CD4-positive, alpha-beta T cell treated with Interleukin-10 for 1 hour (primary cell): ENCODE measurements around the gene GET3.
"Not testable (repeated sequence)": the region's sequence is repeated elsewhere in the genome, so short reads cannot be mapped to it uniquely, and the experiment has no call there.

ENCODE experiments used
- DNase-seq: peaks from one replicate; pipeline ENCODE4 v3.0.0-alpha.2; 2020

The GET3 gene

DNA sequence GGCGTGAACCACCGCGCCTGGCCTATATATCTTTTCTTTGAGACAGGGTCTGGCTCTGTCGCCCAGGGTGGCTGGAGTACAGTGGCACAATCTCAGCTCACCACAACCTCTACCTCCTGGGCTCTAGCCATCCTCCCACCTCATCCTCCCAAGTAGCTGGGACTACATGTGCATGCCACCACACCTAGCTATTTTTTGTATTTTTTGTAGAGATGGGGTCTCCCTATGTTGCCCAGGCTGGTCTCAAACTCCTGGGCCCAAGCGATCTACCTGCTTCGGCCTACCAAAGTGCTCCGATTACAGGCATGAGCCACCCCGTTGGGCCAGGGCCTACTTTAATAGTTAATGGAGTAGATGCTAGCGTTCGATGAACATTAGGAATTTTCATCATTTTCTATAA lies 17.0 kb upstream of the GET3 start:
- no peak for DNase-seq

DNA sequence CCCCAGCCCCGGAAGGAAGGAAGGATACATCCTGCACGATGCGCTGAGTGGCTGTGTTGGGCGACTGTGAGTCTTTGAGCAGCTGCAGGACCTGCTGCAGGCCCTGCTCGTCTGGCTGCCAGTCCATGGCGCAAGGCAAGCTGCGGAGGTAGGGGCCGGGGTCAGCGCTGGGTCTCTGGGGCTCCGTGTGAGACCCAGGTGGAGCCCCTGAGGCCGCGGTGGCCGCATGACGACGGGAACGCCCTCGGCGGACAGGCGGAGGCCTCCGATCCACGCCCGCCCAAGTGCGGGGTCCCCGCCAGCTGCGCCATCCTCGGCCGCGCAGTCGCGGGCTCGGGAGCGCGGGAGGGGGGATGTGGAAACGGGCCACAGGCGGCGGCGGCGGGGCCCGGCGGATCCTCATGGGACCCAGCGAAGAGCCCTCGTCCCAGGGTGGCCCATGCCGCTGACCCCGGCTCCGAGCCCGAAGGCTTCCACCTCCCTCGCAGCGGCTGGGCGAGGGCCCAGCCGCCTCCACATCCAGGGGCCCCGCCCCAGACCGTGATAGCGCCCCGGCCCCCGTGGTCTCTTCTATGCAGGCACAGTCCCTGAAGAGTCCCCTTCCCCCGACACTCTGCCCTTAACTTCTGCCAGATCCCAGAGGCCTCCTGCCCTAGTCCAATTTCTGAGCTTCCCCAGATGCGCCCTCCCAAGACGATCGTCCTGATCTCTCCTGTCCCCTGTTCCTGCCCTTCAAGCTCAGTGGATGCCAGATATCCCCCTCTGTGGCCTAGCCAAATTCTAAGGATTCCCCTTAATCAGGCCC lies 16.2 kb upstream of the GET3 start:
- DNase-seq: no peak

DNA sequence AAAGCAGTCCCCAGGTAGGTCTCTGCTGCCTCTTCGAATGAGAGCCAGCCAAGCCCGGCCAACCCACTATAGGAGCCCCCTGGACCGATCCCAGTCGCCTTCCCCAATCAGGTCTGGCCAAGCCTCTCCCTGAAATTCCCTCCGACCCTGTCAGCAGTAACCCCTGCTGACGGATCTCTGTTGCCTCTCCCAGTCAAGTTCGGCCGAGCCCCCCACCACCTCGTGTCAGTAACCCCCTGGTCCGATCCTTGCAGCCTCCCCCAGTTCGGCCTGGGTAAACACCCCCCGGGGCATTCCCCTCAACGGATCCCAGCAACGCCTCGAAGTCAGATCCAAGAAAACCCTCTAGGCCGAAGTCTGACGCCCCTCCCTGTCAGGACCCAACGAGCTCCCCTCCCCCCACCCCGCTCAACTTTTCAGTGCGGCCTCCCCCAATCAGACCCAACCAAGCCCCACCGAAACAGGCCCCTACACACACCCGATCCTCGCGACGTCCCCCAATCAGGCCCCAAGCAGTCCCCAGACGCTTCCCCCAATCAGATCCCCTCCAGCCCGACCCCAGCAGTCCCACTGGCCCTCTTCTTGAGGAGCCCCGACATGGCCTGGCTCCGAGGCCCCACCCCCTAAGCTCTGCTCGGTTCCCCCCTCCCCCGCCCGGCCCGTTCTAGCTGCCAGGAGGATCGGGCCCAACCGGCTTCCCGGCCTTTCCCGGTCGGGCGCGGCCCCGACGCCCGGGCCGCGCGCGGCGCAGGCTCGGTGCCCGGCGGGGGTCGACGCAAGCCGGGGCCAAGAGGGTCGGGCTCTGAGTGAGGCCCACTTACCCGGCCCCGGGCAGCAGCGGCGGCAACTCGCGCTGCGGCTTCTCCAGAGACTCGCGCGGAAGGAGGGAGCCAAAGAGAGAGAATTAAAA lies 15.4 kb upstream of the GET3 start:
- peak; percentile 61 for DNase-seq

DNA sequence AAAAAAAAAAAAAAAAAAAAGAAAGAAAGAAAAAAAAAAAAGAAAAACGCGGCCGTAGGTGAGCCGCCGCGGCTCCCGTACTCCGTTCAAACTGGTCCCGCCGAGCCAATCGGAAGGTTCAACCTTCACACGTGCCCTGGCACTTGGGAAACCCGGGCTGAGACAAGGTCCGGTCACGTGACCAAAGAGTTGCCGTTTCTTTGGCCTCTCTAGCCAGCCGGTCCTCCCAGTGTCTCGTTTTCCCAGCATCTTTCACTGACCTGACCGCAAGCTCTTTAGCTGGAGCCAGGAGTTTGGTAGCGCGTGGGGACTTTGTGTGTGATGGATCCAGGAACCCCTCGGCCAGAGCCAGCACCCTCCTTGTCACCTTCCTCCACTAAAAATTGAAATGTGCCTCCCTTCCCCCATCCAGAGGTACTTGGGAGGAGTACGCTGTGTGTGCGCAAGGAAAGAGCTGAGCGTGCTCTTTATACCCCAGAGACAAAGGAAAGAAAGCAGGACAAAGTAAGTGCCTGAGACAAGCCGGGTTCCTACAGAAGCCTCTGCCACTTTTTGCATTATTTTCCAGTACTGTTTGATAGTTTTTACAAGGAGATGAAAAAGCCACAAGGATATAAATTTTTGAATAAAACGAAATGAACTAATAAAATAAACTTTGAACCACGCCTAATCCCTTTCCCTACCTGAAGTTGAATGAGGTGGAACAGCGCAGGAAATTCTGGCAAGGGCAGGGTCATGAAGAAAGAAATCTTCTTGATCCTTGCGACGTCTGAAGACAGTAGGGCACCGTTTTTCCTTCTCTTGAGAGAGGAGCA lies 14.5 kb upstream of the GET3 start:
- peak; percentile 97 for DNase-seq

DNA sequence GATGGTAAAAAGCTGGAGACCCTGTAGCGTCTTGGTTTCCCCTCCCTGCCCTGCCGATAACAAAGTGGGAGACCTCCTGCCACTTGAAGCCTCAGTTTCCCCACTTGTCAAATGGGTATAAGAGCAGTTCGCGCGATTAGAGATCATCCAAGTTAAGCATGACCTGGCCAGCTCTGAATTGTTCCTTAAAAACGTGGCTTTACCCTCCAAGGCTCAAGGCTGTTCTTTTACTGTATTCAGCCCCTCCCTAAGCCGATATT lies 14.0 kb upstream of the GET3 start:
- no peak for DNase-seq

DNA sequence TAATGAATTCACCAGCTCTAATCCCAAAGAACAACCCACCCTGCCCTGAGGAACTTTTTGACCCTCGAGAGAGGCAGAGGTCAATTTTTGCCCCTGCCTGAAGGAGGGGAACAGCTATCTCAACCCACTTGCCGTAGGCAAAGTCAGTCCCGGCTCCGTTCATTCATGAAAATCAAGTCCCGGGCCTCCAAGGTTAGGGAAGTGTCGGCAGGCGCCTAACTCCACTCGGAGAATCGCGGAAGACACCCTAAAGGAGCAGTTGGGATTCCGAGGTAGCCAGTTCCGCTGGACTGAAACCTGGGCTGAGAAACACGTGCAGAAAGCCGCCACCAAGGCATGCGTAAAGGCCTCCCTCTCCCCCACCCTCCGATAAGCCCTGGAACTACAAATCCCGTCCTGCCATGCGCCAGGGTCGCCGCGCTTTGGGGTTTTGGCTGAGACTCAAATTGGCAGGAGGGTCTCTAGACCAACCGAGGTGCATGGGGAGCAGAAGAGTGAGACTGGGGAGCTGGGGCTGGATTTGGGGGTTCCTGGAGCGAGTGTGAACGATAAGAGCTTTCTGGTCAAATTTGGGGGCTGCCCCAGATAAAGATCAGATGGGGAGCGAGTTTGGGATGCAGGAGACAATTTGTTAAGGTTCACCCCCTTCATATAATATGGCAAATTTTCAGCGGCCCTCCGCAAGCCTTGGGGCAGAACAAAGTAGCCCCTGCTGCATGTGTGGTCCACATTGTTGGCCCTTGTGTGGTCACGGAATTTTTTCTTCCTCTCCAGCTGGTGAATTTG lies 13.5 kb upstream of the GET3 start, which contains the start of gene TNPO2:
TSS of gene TNPO2 (minus strand) at position 292 of the 786 bp plus-strand sequence. CDS start 2,955 bp downstream, outside the sequence.
- peak; percentile 69 for DNase-seq

DNA sequence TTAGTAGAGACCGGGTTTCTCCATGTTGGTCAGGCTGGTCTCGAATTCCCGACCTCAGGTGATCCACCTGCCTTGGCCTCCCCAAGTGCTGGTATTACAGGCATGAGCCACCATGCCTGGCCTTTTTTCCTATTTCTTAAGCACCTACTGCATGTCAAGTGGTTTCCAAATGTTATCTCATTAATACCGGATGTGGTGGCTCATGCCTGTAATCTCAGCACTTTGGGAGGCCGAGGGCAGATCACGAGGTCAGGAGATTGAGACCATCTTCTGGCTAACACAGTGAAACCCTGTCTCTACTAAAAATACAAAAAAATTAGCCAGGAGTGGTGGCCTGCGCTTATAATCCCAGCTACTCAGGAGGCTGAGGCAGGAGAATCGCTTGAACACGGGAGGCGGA lies 11.7 kb upstream of the GET3 start:
- DNase-seq: not testable (repeated sequence)

DNA sequence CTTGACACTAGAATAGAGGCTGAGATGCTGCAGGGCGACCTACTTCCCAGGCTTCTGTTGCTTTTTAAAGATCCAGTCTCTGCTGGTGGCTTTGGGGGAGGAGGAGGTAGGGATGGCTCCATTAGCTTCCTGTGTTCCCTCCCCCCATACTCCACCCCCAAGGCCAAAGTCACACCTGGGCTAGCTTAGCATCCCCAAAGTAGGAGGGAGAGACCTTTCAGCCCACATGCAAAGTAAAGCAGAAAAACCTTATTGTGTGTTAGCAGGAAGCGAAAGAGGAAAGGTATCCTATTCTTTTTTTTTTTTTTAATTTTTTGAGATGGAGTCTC lies 10.3 kb upstream of the GET3 start:
- no peak for DNase-seq

DNA sequence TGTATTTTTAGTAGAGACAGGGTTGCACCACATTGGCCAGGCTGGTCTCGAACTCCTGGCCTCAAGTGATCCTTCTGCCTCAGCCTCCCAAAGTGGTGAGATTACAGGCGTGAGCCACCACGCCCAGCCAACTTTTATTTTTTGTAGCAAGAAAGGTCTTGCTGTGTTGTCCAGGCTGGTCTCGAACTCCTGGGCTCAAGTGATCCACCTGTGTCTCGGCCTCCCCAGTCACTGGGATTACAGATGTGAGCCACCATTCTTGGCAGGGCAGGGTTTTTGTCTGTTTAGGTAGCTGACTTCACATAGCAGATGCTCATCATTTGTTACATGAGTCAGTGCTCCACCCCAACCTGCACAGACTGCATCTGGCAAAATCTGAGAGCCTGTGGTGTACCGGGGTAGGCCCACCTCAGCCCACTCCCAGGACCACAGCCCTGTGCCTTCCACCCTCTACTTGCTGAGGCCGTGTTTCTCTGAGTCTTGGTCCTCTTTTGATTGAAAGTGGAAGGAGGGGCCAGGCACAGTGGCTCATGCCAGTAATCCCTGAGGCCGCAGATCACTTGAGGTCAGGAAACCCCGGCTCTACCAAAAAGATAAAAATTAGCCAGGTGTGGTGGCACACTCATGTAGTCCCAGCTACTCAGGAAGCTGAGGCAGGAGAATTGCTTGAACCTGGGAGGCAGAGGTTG lies 9.4 kb upstream of the GET3 start:
- no peak for DNase-seq

DNA sequence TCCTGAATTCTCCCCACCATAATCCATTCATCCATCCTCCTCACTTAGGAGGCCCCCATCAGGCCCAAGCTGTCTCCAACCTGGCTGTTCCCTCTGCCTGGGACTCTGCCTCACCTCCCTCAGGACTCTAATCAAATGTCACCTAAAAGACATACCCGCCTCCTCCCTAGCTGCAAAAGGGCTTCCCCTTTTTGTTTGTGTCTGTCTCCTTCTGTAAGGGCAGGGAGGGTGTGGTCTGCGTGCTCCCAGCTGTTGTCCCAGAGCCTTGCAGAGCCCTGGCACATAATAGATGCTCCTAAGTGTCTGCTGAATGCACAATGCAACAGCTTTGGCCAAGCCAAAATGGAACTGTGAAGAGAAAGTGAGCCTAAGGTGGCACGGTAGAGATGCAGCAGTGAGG lies 7.2 kb upstream of the GET3 start:
- DNase-seq: no peak

DNA sequence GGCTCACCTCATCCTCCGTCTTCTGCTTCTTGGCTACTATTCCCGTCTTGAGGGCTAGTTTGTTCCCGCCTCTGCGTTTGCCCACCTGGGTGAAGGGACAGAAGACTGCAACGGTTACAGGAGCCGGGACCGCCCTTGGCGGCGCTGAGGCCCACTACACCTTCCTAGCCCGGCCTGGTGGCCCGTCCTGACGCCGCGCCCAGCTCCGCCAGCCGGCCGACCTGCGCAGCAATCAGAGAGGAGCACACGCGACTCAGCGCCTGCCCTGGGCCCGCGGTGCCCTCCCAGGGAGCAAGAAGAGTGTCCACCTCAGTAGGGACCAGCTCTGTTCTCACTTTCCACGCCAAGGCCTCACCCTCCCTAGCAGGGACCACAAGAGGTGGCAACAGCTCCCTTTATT lies 6.0 kb upstream of the GET3 start:
- no peak for DNase-seq

DNA sequence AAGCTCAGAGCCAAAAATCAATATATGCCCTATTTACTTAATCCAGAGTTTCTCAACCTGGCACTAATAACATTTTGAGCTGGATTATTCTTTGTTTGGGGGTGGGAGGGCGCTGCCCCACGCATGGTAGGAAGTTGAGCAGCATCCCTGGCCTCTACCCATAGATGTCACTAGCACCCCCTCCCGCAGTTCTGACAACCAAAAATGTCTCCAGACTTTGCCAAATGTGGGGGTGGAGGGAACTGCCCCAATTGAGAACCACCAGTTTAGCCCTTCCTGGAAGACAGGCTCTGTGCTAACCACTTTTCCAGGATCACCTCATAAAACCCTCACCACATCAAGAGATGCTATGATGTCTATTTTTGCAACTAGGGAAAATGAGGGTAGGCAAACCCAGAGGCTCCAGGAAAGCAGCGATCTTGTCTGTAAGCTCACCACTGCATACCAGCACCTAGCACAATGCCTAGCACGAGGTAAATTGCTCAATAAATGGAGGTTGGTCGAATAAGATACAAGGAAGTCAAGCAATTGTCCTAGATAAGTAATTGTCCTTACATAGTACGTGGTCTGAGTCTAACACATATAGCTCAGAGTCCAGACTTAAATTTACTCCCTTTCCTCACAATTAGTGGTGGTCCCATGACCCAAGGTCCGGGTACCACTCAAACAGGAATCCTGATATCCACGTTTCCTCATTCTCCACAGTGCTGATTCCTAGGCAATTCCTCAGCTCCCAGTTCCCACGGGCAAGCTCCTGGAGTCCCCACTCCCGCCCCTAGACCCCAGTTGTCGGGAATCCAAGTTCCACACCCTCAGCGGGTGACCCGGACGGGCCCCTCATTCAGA lies 3.7 kb upstream of the GET3 start:
- peak; percentile 55 for DNase-seq

DNA sequence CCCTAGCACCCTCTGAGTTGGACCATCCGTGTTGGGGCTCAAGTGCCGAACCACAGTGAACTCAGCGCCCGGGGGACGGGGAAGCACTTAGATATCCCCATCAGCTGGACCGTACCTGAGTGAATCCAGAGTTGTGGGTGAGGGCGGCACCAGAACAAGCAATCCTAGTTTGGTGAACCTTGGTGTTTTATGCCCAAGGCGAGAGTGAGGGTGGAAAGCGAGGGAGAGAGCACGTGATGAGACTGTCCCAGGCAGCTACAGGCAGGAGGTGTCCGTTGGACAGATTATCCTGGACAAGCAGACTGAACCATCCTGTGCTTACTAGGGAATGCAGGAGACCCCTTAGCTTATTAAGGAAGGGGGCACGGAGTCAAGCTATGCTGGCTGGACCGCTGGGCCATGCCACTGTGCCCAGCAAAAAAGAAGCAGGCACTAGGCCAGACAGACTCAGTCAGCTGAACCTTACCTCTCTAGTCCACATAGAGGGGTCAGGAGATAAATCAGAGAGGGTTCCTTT lies 596 bp downstream of the GET3 start:
- DNase-seq: no peak

DNA sequence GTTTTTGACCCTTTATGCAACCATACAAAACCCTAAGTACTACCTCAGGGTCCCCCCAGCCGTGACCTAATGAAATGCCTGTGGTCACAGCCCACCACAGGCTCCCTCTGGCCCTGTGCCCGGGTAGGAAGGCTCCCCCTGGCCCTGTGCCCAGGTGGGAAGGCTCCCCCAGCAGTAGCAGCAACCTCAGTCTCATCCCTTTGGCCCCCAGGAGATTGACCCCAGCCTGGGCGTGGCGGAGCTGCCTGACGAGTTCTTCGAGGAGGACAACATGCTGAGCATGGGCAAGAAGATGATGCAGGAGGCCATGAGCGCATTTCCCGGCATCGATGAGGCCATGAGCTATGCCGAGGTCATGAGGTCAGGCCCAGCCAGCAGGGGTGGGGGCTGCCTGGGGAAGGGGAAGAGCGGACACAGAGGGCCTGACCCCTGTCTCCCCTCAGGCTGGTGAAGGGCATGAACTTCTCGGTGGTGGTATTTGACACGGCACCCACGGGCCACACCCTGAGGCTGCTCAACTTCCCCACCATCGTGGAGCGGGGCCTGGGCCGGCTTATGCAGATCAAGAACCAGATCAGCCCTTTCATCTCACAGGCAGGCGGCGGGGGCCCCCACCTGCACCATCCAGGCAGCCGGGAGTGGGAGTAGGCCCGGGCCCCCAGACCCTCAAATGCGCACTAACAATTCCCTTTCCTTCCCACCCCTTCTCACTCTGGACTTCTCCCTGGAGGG lies 8.0 kb downstream of the GET3 start:
- no peak for DNase-seq

DNA sequence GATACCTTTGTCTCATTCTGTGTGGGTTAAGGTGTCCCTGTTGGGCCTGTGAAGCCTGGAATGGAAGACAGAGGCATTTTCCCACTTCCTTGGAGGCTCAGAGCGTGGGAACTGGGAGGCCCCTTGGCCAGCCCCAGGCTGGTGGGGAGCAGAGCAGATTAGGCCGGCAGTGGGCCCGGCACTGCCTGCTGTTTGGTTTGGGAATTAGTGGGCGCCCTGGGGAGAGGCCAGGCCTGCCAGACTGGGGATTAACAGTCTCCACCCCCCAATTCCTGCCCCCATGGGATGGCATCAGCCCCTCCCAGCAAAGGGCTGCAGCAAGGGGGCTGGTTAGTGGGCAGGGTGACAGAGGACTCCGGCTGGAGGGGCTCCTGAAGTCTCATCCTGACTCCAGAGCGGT lies 11.2 kb downstream of the GET3 start:
- no peak for DNase-seq

DNA sequence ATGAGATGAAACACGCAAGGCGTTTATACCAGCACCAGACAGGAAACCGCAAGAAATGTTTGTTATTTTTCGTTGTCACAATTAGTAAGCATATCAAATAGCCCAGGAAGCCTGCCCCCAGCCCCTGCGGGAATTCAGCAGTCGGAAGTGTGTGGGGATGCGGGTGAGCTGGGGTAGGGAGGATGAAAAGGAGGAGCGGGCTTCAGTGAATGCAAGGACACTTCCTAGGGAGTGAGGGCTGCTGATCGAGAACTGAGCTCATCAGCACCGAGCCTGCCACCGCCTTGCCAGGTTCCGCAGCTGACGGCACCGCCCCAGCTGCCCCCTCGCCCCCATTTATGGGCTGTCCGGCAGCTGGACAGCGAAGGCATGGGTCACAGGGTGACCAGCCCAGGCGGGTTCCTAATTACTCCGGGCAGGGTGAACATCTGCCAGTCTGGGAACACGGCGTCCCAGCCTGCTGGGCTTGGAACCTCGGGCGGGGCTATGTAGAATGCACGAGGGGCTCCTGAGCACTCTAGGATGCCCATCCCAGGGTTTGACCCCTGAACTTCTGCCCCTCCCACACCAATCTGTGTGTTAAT lies 12.7 kb downstream of the GET3 start:
- no peak for DNase-seq

DNA sequence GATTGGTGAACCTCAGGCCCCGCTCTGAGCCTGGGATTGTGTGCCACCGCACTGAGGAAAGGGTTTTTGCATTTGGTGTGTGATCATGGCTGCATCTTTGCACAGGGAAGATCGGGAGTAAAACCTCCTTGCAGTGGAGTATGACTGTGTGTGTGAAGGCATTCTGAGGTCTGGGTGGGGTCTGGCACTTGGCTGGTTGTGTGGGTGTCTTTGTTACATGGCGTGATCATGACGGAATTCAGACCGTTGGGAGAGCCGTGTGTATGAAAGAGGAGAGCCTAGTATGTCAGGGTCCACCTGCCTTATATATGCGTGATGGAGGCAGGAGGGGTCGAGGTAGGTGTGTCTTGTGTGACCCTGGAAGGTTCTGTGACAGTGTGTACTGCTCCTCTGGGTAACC lies 13.6 kb downstream of the GET3 start:
- no peak for DNase-seq

DNA sequence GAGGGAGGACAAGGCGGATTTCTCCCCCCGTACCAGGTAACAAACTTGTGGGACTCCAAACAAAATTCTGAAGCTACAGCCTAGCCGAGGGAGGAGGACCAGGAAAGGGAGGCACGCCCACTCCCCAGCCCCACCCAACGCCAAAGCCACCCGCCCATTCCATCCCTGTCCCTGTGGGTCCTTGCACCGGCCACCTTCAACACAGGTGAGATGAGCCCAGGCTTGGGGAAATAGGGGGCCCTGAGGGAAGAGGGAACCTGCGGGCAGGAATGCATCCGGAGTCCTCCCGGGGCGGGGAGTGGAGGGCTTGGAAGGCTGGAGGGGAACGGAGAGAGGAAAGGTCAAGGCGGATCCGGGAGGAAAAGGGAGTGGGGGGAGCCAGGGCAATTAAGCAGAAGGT lies 14.3 kb downstream of the GET3 start, which contains the start of gene BEST2:
TSS of gene BEST2 (plus strand) at position 157 of the 400 bp plus-strand sequence. CDS start 802 bp downstream, outside the sequence.
- DNase-seq: no peak

DNA sequence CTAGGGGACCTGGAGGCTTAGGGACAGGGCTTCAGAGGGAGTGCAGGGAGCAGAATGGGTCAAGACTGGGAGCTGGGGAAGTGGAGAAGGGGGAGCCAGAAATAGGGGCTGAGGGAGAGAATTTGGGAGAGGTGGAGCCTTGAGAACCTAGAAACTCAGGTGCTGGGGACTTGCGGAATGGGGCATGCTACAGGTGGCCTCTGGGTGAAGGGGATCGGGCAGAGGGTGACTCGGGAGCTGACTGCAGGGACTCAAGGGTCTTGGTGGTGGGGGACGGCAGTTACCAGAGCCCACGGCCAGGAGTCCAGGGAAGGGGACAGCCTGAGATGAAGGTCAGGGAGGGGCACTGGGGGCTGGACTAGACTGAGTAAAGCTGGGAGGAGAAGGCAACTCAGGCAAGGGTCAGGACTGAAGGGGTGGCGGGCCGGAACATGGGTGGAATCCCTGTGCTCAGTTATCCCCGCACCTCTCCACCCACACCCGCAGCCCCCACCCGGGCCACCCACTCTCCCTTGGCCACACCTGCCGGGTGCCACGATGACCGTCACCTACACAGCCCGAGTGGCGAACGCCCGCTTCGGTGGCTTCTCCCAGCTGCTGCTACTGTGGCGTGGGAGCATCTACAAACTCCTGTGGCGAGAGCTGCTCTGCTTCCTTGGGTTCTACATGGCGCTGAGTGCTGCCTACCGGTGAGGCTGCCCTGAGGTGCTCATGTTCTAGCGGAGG lies 14.9 kb downstream of the GET3 start:
- DNase-seq: no peak
